SK-N-MC (cell line): ENCODE measurements around the gene TNFRSF8.

Source experiments
- EZH2 ChIP-seq: fragments of 200-600 bp; sonication (generic); IDR thresholded peaks from one replicate; pipeline ENCODE4 v1.6.1; 2017; ENCODE audit warnings: antibody characterized with exemption
- FOXP2 ChIP-seq: optimal IDR thresholded peaks from 2 replicates; pipeline ENCODE3; 2011; ENCODE audit warnings: mild to moderate bottlenecking, moderate library complexity; ENCODE audit not compliant: insufficient read depth; ENCODE audit errors: extremely low read length, control extremely low read depth
- POLR2AphosphoS5 ChIP-seq: IDR thresholded peaks from 2 replicates; pipeline ENCODE4 v1.6.1; 2012; ENCODE audit warnings: mild to moderate bottlenecking, low read depth, low read length, borderline replicate concordance

- TF ChIP-seq FOXP2 (no peak), POLR2AphosphoS5 (no peak), EZH2 (no peak)
Measured at GRCh38 chr1:12132078-12132477, 69.0 kb downstream of the TNFRSF8 start.
